Renal pelvis (tissue), 4 donors: ENCODE data around the gene ANKRD11. TPM values are rescaled to one million over a fixed set of nuclear protein-coding genes. Genes with fewer than 3 reads are reported as not detected.
A peak's percentile ranks its signal among the peaks of the same experiment; 100 is the strongest.
"Not testable (repeated sequence)": the region's sequence is repeated elsewhere in the genome, so short reads cannot be mapped to it uniquely, and the experiment has no call there.

Experiments used
- DNase-seq: peaks from one replicate; pipeline ENCODE4 v3.0.0-alpha.2; 2013
- polyA plus RNA-seq, 3 donors: library from polyadenylated mRNA; unstranded; fragments of 120-200 nt; gene quantifications; one replicate each; pipeline ENCODE4 v1.2.1, GENCODE V29; 2013; ENCODE audit not compliant: insufficient read length in 3 of 3

Gene ANKRD11
- polyA plus RNA-seq, 3 donors = 98.8 to 129 (median 113) TPM

DNA sequence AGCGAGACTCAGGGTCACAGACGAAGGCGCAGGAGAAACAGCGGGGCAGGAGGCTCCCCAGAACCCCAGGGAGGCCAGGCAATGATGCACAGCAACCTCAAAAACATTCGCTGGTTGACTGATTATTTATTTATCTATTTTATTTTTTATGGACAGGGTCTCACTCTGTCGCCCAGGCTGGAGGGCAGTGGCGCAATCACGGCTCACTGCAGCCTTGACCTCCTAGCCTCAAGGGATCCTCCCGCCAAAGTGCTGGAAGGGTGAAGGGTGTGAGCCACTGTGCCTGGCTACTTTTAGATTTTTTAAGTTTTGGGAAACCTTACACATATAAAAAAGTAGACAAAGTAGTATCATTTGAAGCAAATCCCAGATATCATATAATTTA lies 189.4 kb downstream of the ANKRD11 start:
- no peak for DNase-seq

- DNase-seq = no peak
These were observed 189.9 kb downstream of the ANKRD11 start for GRCh38 chr16:89300311-89300975.

GRCh38 chr16:89299357-89300111 lies 190.8 kb downstream of the ANKRD11 start:
- not testable (repeated sequence) for DNase-seq

- no peak for DNase-seq
These were observed 191.6 kb downstream of the ANKRD11 start for GRCh38 chr16:89298623-89299225.

- no peak for DNase-seq
These were observed 192.3 kb downstream of the ANKRD11 start for GRCh38 chr16:89297910-89298545.

GRCh38 chr16:89297156-89297874 lies 193.0 kb downstream of the ANKRD11 start:
- DNase-seq = no peak

- no peak for DNase-seq
These were observed 194.4 kb downstream of the ANKRD11 start for GRCh38 chr16:89295915-89296314.

- DNase-seq = no peak
These were observed 195.1 kb downstream of the ANKRD11 start for GRCh38 chr16:89295071-89295900.

- DNase-seq = no peak
These were observed 195.9 kb downstream of the ANKRD11 start for GRCh38 chr16:89294486-89294885.

DNA sequence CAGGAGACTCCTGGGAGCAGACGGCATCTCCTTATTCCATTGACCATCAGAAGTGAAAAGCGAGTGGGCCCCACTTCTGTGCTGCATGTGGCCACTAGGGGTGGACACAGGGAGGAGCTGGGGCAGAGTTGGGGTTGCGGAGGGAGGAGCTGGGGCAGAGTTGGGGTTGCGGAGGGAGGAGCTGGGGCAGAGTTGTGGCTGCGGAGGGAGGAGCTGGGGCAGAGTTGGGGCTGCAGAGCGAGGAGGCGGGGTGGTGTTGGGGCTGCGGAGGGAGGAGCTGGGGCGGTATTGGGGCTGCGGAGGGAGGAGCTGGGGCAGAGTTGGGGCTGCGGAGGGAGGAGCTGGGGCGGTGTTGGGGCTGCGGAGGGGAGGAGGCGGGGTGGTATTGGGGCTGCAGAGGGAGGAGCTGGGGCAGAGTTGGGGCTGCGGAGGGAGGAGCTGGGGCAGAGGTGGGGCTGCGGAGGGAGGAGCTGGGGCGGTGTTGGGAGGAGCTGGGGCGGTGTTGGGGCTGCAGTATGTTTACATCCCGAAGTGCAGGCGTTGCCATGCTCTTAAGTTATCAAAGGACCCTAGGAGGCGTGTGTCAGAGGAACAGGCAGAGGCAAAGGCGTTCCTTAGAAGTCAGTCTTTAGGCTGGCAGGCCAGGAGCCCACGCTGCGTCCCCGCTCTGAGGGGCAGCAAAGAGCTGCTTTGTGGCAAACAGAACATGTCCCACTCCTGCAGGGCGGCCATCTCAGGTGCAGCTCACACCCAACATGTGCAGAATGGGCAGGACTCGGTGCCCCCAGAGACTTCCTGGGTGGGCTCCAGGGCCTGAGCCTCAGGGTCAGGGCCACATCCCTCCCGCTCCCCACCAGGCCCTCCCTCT lies 196.9 kb downstream of the ANKRD11 start:
- no peak for DNase-seq

DNA sequence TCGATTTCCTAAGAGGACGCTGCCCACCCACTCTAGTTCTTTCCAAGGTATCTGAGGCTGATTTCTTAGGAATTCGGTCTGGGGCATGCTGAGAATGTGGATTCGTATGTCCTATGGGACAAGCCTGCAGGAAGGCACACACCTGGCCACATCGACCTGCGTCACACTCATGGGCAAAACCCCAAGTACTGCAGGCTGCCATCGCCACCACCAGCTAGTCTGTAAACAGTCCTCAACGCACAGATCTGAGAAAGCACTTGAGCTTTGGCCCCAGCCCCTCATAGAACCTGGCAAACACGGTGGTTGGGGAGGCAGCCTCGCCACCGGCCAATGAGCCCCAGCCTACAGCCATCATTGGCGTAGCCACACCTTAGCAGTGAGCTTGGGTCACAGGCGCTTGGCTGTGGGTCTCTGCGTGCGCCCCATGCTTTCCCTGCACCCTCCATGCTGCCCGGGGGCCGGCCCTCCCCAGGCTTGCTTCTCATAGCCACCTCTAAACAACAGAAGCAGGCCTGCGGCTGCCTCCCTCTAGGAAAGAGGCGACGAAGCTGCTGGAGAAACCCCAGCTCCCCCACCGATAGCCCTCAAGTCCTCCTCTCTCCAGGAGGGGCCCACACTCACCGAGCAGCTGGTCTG lies 197.8 kb downstream of the ANKRD11 start:
- DNase-seq = no peak

DNA sequence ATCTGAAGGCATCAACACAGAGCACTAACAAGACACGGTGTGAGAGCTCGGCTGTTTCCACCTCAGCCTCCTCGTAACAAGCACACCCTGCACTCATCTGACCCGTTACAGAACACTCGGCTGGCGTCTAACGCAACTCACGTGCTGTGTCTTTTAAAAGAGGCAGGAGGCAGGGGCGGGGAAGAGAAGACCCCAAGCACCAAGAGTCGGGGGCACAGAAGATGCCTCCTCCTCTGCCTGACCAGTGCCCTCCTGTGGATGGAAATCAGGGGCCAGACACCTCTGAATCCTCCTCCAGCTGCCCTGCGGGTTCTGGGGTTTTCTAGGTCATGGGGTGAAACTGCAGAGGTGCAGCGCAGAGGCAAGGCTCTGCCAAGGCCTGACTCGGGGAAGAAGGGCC lies 198.6 kb downstream of the ANKRD11 start:
- no peak for DNase-seq

- no peak for DNase-seq
These were observed 199.0 kb downstream of the ANKRD11 start for GRCh38 chr16:89291363-89291762.

- DNase-seq = no peak
These were observed 199.5 kb downstream of the ANKRD11 start for GRCh38 chr16:89290887-89291286.

- DNase-seq = no peak
These were observed 199.9 kb downstream of the ANKRD11 start for GRCh38 chr16:89290472-89290871.

DNA sequence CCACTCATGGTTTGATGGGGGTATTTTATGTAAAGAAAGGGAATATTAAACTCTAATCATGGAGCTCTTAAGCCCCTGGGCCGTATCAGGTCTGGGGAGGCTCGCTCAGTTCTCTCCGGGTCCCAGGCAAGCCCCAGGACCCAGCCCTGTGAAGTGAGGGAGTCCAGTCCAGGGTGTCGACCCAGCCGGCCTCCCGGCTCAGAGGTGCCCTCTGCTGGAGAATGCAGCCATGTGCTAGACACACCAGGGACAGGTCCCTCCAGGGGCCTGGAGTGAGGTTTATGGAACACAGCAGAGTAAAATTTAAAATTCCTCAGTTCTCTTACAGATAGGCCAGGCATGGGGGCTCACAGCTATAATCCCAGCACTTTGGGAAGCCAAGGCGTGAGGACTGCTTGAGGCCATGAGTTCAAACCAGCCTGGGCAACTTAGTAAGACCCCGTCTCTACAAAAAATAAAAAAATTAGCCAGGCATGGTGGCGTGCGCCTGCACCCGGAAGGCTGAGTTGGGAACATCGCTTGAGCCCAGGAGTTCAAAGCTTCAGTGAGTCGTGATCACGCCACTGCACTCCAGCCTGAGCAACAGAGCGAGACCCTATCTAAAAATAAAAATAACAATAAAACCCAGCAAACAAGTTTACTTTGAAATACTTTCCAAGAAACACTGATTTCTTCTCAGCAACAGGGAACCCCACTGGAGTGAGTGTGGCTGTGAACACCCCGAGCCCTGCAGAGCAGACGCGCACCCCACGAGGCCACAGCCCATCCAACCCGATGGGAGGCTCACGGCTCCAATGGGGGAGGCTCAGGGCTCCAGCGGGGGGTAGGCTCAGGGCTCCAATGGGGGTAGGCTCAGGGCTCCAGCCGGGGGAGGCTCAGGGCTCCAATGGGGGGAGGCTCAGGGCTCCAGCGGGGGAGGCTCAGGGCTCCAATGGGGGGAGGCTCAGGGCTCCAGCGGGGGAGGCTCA lies 200.6 kb downstream of the ANKRD11 start:
- peak; percentile 48 for DNase-seq

DNA sequence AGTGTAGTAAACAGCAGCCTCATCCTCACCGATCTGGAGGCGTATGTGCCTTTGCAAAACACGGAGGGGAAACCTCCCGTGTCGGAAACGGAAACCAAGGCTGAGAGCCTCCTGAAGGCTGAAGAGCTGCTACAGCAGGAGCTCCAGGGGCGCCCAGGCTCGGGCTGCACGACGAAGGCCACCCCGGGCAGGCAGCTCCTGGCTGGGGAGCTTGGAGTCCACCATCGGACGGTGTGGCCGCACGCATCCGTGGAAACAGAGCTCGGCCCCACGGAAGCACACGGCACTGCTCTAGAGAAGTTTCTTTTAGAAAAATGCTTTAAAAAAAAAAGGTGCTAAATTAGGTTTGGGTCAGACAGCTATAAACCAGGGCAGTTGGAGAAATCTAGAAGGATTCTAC lies 201.4 kb downstream of the ANKRD11 start:
- no peak for DNase-seq

DNA sequence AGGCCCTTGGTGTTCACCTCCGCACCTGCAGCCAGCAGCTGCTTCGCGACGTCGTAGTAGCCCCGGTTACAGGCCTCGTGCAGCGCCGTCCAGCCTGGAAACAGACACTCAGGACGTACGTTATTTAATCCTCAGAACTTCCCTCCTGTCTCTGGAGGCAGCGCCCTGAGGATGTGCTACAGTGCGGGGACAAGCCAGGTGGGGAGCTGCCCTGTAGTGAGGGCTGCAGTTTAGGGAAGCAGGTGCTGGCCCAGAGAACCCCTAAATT lies 201.8 kb downstream of the ANKRD11 start:
- DNase-seq = no peak
